GM12875 (cell line): ENCODE data around the gene TNIK.

ENCODE experiments used
- H3K4me3 ChIP-seq: one replicate; pipeline ENCODE4 v1.5.1; 2011; ENCODE audit warnings: low read depth, low read length, control low read depth
- TF ChIP-seq, protein P1 (sequence below): IDR thresholded peaks from 2 replicates; pipeline ENCODE4 v1.5.1; 2011; ENCODE audit warnings: low read depth, mild to moderate bottlenecking, control low read depth, inconsistent platforms, low read length, moderate library complexity, borderline replicate concordance; ENCODE audit not compliant: insufficient read depth

Gene TNIK

DNA sequence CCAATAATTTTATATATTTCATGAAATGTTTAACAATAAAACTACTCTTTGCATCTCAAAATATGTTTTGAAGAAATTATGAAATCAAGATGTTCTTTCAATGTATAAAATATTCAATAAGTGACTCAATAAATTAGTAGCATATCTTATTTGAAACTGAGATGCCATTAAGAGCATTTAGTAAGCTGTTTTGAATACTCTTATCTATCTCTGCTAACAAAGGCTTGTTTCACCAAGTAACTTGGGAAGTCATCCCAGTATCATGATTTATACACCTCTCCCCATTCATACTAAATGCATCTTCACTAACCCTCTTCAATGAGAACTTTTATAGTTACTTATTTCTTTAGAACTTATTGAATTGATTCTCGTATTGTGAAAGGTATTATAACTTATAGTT lies 43.1 kb downstream of the TNIK start:
- TF ChIP-seq, protein P1, sequence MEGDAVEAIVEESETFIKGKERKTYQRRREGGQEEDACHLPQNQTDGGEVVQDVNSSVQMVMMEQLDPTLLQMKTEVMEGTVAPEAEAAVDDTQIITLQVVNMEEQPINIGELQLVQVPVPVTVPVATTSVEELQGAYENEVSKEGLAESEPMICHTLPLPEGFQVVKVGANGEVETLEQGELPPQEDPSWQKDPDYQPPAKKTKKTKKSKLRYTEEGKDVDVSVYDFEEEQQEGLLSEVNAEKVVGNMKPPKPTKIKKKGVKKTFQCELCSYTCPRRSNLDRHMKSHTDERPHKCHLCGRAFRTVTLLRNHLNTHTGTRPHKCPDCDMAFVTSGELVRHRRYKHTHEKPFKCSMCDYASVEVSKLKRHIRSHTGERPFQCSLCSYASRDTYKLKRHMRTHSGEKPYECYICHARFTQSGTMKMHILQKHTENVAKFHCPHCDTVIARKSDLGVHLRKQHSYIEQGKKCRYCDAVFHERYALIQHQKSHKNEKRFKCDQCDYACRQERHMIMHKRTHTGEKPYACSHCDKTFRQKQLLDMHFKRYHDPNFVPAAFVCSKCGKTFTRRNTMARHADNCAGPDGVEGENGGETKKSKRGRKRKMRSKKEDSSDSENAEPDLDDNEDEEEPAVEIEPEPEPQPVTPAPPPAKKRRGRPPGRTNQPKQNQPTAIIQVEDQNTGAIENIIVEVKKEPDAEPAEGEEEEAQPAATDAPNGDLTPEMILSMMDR = no peak

GRCh38 chr3:171416666-171417065 lies 43.5 kb downstream of the TNIK start:
- TF ChIP-seq, protein P1 = no peak
- no peak overlapping the region for H3K4me3 ChIP-seq

More for the DNA sequence above, 43.1 kb downstream of the TNIK start:
- no peak overlapping the region for H3K4me3 ChIP-seq

GRCh38 chr3:171416061-171416460 lies 44.1 kb downstream of the TNIK start:
- TF ChIP-seq, protein P1 = no peak
- no peak overlapping the region for H3K4me3 ChIP-seq

DNA sequence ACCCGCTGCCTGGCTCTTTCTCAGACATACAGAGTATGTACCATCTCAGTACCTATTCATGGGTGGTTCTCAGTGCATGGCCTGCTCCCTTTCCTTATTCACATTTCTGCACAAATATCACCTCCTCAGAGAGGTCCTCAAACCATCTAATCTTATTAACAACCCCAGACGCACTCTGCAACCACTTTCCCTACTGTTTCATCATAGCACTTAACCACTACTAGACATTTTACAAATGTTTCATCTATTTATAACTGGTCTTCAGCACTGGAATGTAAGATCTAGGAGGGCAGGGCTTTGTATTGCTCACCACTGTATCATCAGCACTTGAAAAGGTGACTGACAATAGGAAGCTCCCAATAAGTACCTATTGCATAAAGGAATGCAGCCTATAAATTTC lies 45.1 kb downstream of the TNIK start:
- H3K4me3 ChIP-seq = no peak overlapping the region
- TF ChIP-seq, protein P1 = no peak

GRCh38 chr3:171412473-171412872 lies 47.7 kb downstream of the TNIK start:
- TF ChIP-seq, protein P1 = no peak
- H3K4me3 ChIP-seq = no peak overlapping the region

DNA sequence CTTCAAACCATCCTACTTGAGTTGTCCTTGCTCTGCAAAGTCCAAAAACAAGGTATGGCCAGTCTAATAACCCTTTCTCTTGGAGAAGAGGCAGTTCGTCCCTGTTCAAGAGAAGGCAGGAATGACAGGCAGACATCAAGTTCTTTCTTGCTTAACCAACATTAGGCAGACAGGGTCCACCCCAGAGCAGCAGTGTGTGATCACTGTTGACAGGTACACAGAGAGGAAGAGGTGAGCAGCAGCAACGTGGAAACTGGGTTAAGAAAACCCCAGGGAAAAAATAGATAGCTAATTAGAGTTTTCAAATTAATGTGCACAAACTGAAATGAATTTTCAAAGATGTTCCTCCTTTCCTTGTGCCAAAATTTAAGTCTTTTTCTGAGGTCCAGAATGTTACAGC lies 48.2 kb downstream of the TNIK start:
- no peak overlapping the region for H3K4me3 ChIP-seq
- TF ChIP-seq, protein P1 = no peak

- H3K4me3 ChIP-seq = no peak overlapping the region
- TF ChIP-seq, protein P1 = no peak
These were observed 50.0 kb downstream of the TNIK start for GRCh38 chr3:171410186-171410585.
